KMS-11 (cell line): ENCODE measurements around the gene TRMT11.
A peak's percentile ranks its signal among the peaks of the same experiment; 100 is the strongest.

Experiments used
- H2AFZ ChIP-seq: fragments of 200-600 bp; sonication (generic); 2 replicates; pipeline ENCODE4 v1.6.1; 2016; ENCODE audit warnings: antibody characterized with exemption, mixed run types, low read depth
- H3K27ac ChIP-seq: fragments of 200-600 bp; sonication (generic); 2 replicates; pipeline ENCODE4 v1.6.1; 2016; ENCODE audit warnings: mild to moderate bottlenecking, mixed run types
- H3K27me3 ChIP-seq: fragments of 200-600 bp; sonication (generic); 2 replicates; pipeline ENCODE4 v1.6.1; 2017; ENCODE audit warnings: mild to moderate bottlenecking, low read depth, mixed run types, moderate library complexity; ENCODE audit not compliant: insufficient read depth
- H3K36me3 ChIP-seq: fragments of 200-600 bp; sonication (generic); 2 replicates; pipeline ENCODE4 v1.6.1; 2017; ENCODE audit warnings: mild to moderate bottlenecking, mixed run types; ENCODE audit not compliant: insufficient read depth
- H3K4me1 ChIP-seq: fragments of 200-600 bp; sonication (generic); 2 replicates; pipeline ENCODE4 v1.6.1; 2016; ENCODE audit warnings: mild to moderate bottlenecking, low read depth, mixed run types; ENCODE audit not compliant: poor library complexity, severe bottlenecking
- H3K4me2 ChIP-seq: fragments of 200-600 bp; sonication (generic); 2 replicates; pipeline ENCODE4 v1.7.0; 2016; ENCODE audit warnings: mild to moderate bottlenecking, mixed run types
- H3K4me3 ChIP-seq: fragments of 200-600 bp; sonication (generic); IDR thresholded peaks from 2 replicates; pipeline ENCODE4 v1.6.1; 2017; ENCODE audit warnings: low read depth, low read length, mixed read lengths; ENCODE audit not compliant: insufficient read depth
- H3K79me2 ChIP-seq: fragments of 200-600 bp; sonication (generic); 2 replicates; pipeline ENCODE4 v1.6.1; 2016; ENCODE audit warnings: low read depth, mixed run types; ENCODE audit not compliant: insufficient read depth
- H3K9ac ChIP-seq: fragments of 200-600 bp; sonication (generic); 2 replicates; pipeline ENCODE4 v1.6.1; 2016; ENCODE audit warnings: mild to moderate bottlenecking, mixed run types
- H4K20me1 ChIP-seq: fragments of 200-600 bp; sonication (generic); 2 replicates; pipeline ENCODE4 v1.6.1; 2016; ENCODE audit warnings: mild to moderate bottlenecking, mixed run types; ENCODE audit not compliant: insufficient read depth
- CTCF ChIP-seq: fragments of 200-600 bp; sonication (generic); conservative IDR thresholded peaks from 2 replicates; pipeline ENCODE4 v1.6.1; 2017; ENCODE audit warnings: low read depth, mild to moderate bottlenecking, antibody characterized with exemption, low read length, moderate library complexity, mixed read lengths

TRMT11 gene

DNA sequence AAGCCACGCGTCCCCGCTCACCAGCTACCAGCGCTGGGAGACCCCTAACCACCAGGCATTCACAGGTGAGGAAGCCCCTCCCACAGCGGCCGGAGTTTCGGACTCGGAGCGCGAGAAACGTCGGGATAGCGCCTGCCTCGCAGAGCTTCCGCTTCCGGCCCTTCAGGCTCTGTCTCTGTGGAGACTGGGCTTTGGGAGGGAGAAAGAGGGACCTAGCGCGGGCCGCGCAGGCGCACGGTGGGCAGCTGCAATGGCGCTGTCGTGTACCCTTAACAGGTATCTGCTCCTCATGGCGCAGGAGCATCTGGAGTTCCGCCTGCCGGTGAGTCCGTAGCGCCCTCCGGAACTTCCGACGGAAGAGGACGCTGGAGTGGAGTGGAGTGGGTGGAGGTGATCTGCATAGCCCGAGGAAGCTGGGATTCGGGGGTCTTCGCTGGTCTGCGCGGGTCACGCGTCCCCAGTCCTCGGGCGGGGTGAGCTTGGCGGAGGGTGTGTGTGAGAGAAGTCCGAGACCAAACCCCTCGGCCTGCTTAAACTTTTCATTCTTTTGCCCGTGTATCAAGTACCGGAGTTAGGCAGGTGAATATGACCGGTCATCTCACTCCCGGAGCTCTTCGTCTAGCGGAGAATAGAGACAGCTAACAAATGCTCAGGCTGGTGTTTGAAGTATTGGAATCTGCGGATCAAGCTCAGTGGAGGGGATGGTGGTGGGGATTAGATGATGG, at the start of gene TRMT11:
Gene TRMT11, plus strand, starts transcription at position 240 of the 725 bp plus-strand sequence. Its CDS starts 11 bp downstream, at position 251.
- no peaks in the 10 kb centered on the region for H3K79me2 ChIP-seq
- H3K4me3 ChIP-seq = no peak within 1 kb of the TSS
- no peak within 1 kb of the TSS for H3K27ac ChIP-seq
- no peaks in the 10 kb centered on the region for H3K36me3 ChIP-seq
- no peak for TF ChIP-seq CTCF
- H3K9ac ChIP-seq = peak within 1 kb of the TSS; percentile 39; the same call in 1 of the 2 replicates
- H4K20me1 ChIP-seq = no peaks in the 10 kb centered on the region
- H3K27me3 ChIP-seq = no peaks in the 10 kb centered on the region
- H2AFZ ChIP-seq = peak within 1 kb of the TSS; percentile 79
- H3K4me2 ChIP-seq = peak within 1 kb of the TSS; percentile 64
- H3K4me1 ChIP-seq = no peaks in the 10 kb centered on the region

DNA sequence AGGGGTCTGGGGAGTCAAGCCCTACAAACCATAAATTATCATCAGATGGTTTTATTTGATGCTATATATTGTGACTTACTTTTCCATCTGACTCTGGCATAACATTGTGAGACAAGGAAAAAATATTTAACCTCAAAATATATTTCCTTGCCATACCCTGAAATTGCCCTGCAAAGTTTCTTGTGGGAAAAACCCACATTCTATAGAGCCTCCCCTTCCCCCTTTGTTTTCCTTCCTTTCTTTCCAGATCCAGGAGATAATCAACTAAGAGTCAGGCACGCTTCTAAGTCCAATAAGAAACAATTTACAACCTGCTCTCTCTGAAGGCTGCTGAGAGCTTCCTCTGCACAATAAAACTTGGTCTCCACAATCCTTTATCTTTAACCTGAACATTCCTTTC, 47.3 kb upstream of the TRMT11 start:
- Histone ChIP-seq H3K27ac (no peak overlapping the region), H3K4me3 (no peak overlapping the region), H3K36me3 (no peaks in the 10 kb centered on the region), H2AFZ (no peak overlapping the region), H3K79me2 (no peaks in the 10 kb centered on the region), H3K9ac (no peak overlapping the region), H3K27me3 (no peaks in the 10 kb centered on the region), H4K20me1 (no peaks in the 10 kb centered on the region), H3K4me2 (no peak overlapping the region), H3K4me1 (no peaks in the 10 kb centered on the region)
- no peak for TF ChIP-seq CTCF

DNA sequence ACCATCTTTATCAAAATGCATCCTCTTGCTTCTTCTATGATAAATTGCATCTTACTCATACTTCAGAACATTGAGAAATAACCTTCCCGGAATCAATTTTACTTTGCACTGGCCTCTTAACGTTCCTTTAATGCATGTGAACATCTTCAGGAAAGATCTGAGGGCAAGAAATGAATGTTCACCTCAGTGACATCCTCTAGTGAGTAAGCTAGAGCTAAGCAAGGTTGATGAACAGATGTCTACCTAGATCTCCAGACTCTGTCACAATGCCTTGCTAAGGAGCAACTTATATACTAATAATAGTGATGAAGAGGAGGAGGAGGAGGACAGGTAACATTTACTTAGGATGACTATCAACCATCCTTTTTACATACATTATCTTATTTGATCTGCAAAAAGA, 46.5 kb upstream of the TRMT11 start:
- no peak overlapping the region for H3K27ac ChIP-seq
- no peak overlapping the region for H2AFZ ChIP-seq
- no peak overlapping the region for H3K4me3 ChIP-seq
- H3K36me3 ChIP-seq = no peaks in the 10 kb centered on the region
- no peaks in the 10 kb centered on the region for H3K27me3 ChIP-seq
- TF ChIP-seq CTCF = no peak
- H3K9ac ChIP-seq = no peak overlapping the region
- no peaks in the 10 kb centered on the region for H3K79me2 ChIP-seq
- no peak overlapping the region for H3K4me2 ChIP-seq
- H3K4me1 ChIP-seq = no peaks in the 10 kb centered on the region
- H4K20me1 ChIP-seq = no peaks in the 10 kb centered on the region

DNA sequence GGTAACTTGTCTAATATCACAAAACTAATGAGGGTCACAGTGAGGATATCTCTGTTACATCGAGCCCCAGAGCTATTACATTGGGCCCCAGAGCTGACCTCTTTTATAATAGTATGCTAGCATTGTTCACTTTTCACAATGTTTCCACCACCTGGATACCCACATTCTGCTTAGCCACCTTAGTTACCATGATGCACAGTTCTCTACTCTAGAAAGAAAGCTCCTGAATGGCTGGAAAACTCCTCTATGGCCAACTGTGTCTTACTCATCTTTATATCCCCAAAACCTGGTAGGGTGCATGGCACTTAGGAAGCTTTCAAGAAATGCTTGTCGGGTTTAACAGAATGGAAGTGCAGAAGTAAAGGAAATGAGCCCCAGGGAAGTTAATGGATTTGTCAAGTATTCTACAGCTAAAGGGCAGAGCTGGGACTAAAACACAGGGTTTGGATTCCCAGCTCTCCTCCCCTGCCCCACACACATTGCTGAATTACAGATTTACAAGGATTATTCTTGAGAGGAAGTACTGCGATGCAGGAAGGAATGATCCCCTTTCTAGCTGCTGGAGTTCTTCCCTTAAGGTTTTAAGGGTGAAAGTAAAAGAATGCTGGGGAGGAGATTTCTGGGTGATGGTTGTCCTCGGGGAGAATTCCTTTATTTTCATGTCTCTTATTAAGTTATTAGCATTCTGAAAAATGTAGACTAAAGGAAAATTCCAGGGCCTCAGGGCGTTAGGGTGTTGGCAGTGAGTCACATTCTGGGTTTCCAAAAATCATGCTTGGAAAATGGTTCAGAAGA, 45.9 kb upstream of the TRMT11 start:
- Histone ChIP-seq H3K79me2 (no peaks in the 10 kb centered on the region), H3K4me3 (no peak overlapping the region), H3K4me2 (no peak overlapping the region), H3K27ac (no peak overlapping the region), H4K20me1 (no peaks in the 10 kb centered on the region), H3K4me1 (no peaks in the 10 kb centered on the region), H2AFZ (no peak overlapping the region), H3K27me3 (no peaks in the 10 kb centered on the region), H3K9ac (no peak overlapping the region), H3K36me3 (no peaks in the 10 kb centered on the region)
- TF ChIP-seq CTCF = no peak
